KMS-11 (cell line): ENCODE measurements around the gene QSER1.

Experiments used
- H2AFZ ChIP-seq: fragments of 200-600 bp; sonication (generic); 2 replicates; pipeline ENCODE4 v1.6.1; 2016; ENCODE audit warnings: antibody characterized with exemption, mixed run types, low read depth
- H3K27ac ChIP-seq: fragments of 200-600 bp; sonication (generic); 2 replicates; pipeline ENCODE4 v1.6.1; 2016; ENCODE audit warnings: mild to moderate bottlenecking, mixed run types
- H3K27me3 ChIP-seq: fragments of 200-600 bp; sonication (generic); 2 replicates; pipeline ENCODE4 v1.6.1; 2017; ENCODE audit warnings: mild to moderate bottlenecking, low read depth, mixed run types, moderate library complexity; ENCODE audit not compliant: insufficient read depth
- H3K36me3 ChIP-seq: fragments of 200-600 bp; sonication (generic); 2 replicates; pipeline ENCODE4 v1.6.1; 2017; ENCODE audit warnings: mild to moderate bottlenecking, mixed run types; ENCODE audit not compliant: insufficient read depth
- H3K4me1 ChIP-seq: fragments of 200-600 bp; sonication (generic); 2 replicates; pipeline ENCODE4 v1.6.1; 2016; ENCODE audit warnings: mild to moderate bottlenecking, low read depth, mixed run types; ENCODE audit not compliant: poor library complexity, severe bottlenecking
- H3K4me2 ChIP-seq: fragments of 200-600 bp; sonication (generic); 2 replicates; pipeline ENCODE4 v1.7.0; 2016; ENCODE audit warnings: mild to moderate bottlenecking, mixed run types
- H3K4me3 ChIP-seq: fragments of 200-600 bp; sonication (generic); IDR thresholded peaks from 2 replicates; pipeline ENCODE4 v1.6.1; 2017; ENCODE audit warnings: low read depth, low read length, mixed read lengths; ENCODE audit not compliant: insufficient read depth
- H3K79me2 ChIP-seq: fragments of 200-600 bp; sonication (generic); 2 replicates; pipeline ENCODE4 v1.6.1; 2016; ENCODE audit warnings: low read depth, mixed run types; ENCODE audit not compliant: insufficient read depth
- H3K9ac ChIP-seq: fragments of 200-600 bp; sonication (generic); 2 replicates; pipeline ENCODE4 v1.6.1; 2016; ENCODE audit warnings: mild to moderate bottlenecking, mixed run types
- H4K20me1 ChIP-seq: fragments of 200-600 bp; sonication (generic); 2 replicates; pipeline ENCODE4 v1.6.1; 2016; ENCODE audit warnings: mild to moderate bottlenecking, mixed run types; ENCODE audit not compliant: insufficient read depth
- TF ChIP-seq, protein P1 (sequence below): fragments of 200-600 bp; sonication (generic); conservative IDR thresholded peaks from 2 replicates; pipeline ENCODE4 v1.6.1; 2017; ENCODE audit warnings: low read depth, mild to moderate bottlenecking, antibody characterized with exemption, low read length, moderate library complexity, mixed read lengths

The QSER1 gene

DNA sequence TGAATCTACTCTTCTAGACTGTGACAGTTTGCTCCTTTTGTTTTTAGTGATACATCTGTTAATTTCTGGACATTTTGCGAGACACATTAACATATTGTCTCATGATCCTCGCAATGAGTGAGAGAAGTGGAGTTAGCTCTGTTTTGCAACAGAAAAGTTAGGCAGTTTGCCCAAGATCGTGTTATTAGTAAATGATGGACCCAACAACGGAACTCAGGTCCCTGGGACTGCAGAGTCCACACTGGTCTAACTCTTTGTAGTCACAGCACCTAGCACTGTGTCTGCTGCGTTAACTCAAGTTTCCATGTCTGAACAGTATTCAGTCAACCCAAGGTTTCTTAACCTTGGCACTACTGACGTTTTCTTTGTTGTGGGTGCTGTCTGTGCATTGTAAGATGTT is 126.2 kb downstream of the QSER1 start:
- no peak overlapping the region for H3K9ac ChIP-seq
- H3K27ac ChIP-seq, result no peak overlapping the region
- TF ChIP-seq, protein P1, sequence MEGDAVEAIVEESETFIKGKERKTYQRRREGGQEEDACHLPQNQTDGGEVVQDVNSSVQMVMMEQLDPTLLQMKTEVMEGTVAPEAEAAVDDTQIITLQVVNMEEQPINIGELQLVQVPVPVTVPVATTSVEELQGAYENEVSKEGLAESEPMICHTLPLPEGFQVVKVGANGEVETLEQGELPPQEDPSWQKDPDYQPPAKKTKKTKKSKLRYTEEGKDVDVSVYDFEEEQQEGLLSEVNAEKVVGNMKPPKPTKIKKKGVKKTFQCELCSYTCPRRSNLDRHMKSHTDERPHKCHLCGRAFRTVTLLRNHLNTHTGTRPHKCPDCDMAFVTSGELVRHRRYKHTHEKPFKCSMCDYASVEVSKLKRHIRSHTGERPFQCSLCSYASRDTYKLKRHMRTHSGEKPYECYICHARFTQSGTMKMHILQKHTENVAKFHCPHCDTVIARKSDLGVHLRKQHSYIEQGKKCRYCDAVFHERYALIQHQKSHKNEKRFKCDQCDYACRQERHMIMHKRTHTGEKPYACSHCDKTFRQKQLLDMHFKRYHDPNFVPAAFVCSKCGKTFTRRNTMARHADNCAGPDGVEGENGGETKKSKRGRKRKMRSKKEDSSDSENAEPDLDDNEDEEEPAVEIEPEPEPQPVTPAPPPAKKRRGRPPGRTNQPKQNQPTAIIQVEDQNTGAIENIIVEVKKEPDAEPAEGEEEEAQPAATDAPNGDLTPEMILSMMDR, result no peak
- H4K20me1 ChIP-seq, result no peaks in the 10 kb centered on the region
- H3K4me3 ChIP-seq, result no peak overlapping the region
- no peaks in the 10 kb centered on the region for H3K79me2 ChIP-seq
- H3K4me1 ChIP-seq, result no peaks in the 10 kb centered on the region
- H3K4me2 ChIP-seq, result no peak overlapping the region
- H3K27me3 ChIP-seq, result no peaks in the 10 kb centered on the region
- no peak overlapping the region for H2AFZ ChIP-seq
- no peaks in the 10 kb centered on the region for H3K36me3 ChIP-seq

DNA sequence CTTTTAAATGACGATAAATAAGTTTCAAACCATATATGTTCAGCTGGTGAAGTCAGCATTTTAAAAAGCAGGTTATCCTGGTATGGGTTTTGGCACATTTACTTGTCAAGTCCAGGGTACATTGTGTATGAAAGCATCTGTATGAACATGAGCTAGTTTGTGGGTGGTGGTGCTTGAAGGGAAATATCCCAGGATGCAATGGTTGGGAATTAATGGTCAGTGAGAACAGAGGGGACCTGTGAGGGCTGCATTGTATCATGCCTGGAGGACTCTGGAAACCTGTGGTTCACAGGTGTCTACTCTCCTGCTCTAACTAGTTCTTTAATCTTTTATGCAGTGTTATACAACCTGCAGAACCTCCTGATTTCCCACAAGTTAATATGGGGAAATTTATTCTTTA is 128.9 kb downstream of the QSER1 start:
- no peak overlapping the region for H2AFZ ChIP-seq
- H3K27me3 ChIP-seq, result no peaks in the 10 kb centered on the region
- no peak overlapping the region for H3K4me2 ChIP-seq
- TF ChIP-seq, protein P1, result no peak
- H3K4me1 ChIP-seq, result no peaks in the 10 kb centered on the region
- H3K27ac ChIP-seq, result no peak overlapping the region
- no peak overlapping the region for H3K9ac ChIP-seq
- no peak overlapping the region for H3K4me3 ChIP-seq
- H4K20me1 ChIP-seq, result no peaks in the 10 kb centered on the region
- no peaks in the 10 kb centered on the region for H3K36me3 ChIP-seq
- no peaks in the 10 kb centered on the region for H3K79me2 ChIP-seq

DNA sequence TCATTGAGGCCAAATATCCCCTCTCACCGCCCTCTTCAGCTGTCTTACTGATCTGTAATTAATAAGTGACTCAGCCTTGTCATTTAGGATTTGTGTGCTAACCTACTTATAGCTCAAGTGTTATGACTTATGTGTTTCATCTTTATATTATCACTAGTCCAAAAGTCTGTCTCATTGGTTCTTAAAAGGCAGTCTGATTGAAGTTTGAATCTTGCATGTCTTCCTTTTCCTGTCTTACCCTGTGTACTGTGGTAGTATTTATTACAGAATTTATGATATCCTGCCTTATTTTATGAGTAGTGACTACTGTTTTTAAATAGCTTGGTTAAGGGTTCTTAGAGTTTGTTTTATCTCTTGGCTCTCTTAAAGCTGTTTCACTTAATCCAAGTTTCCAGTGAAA is 129.3 kb downstream of the QSER1 start:
- TF ChIP-seq, protein P1, result no peak
- no peaks in the 10 kb centered on the region for H3K79me2 ChIP-seq
- no peak overlapping the region for H2AFZ ChIP-seq
- H3K36me3 ChIP-seq, result no peaks in the 10 kb centered on the region
- no peak overlapping the region for H3K4me2 ChIP-seq
- no peaks in the 10 kb centered on the region for H3K27me3 ChIP-seq
- H3K4me3 ChIP-seq, result no peak overlapping the region
- H3K4me1 ChIP-seq, result no peaks in the 10 kb centered on the region
- H3K9ac ChIP-seq, result no peak overlapping the region
- no peak overlapping the region for H3K27ac ChIP-seq
- H4K20me1 ChIP-seq, result no peaks in the 10 kb centered on the region

DNA sequence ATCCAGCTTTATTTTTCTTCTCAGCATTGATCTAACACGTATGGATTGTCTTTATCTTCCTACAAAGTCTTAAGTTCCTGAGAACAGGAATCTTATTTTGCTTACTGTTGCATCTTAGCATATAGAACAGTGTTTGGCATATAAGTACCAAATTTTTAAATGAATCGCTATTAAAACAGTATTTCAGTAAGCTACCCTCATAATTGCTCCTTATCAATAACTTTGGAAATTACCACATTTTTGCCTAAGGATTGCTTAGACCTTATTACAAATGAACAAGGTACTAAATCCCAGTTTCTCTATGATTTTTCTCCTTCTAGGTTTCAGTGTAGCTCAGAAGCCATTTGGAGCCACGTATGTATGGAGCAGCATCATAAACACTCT is 132.7 kb downstream of the QSER1 start:
- H2AFZ ChIP-seq, result no peak overlapping the region
- no peaks in the 10 kb centered on the region for H3K27me3 ChIP-seq
- H3K27ac ChIP-seq, result no peak overlapping the region
- H3K36me3 ChIP-seq, result no peaks in the 10 kb centered on the region
- H3K79me2 ChIP-seq, result no peaks in the 10 kb centered on the region
- TF ChIP-seq, protein P1, result no peak
- H3K4me3 ChIP-seq, result no peak overlapping the region
- H3K4me1 ChIP-seq, result no peaks in the 10 kb centered on the region
- no peak overlapping the region for H3K9ac ChIP-seq
- H3K4me2 ChIP-seq, result no peak overlapping the region
- H4K20me1 ChIP-seq, result no peaks in the 10 kb centered on the region

DNA sequence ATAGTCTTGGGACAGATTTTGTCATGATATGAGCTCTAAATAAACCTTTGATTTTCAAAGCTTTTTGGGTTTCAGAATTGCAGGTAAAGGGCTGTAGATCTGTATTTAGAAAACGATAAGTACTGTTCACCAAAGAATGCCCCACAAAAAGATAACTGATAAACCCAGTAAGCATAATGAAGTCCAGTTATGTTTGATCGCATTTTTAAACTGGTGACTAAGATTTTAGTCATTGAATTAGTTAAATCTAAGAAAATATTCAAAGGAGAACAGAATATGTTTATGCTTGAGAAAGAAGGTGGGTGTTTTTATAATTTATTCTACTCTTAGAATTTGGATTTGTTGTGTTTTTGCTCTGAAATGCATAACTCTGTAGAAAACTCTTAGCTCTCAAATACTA is 134.6 kb downstream of the QSER1 start:
- TF ChIP-seq, protein P1, result no peak
- H3K36me3 ChIP-seq, result no peaks in the 10 kb centered on the region
- H4K20me1 ChIP-seq, result no peaks in the 10 kb centered on the region
- H3K27ac ChIP-seq, result no peak overlapping the region
- no peaks in the 10 kb centered on the region for H3K79me2 ChIP-seq
- no peak overlapping the region for H3K4me2 ChIP-seq
- no peak overlapping the region for H3K9ac ChIP-seq
- H3K4me1 ChIP-seq, result no peaks in the 10 kb centered on the region
- H3K4me3 ChIP-seq, result no peak overlapping the region
- H3K27me3 ChIP-seq, result no peaks in the 10 kb centered on the region
- no peak overlapping the region for H2AFZ ChIP-seq
